ENCODE results near the gene LMNB1. TPM values are rescaled to one million over a fixed set of nuclear protein-coding genes. Genes with fewer than 3 reads are reported as not detected.

Gene LMNB1
- total and polyA plus RNA-seq, 2 of the 13 experiments (the other 11 are each of a cell fraction or from before 2014, with no cell fraction given), result 12.5 to 159 TPM

DNA sequence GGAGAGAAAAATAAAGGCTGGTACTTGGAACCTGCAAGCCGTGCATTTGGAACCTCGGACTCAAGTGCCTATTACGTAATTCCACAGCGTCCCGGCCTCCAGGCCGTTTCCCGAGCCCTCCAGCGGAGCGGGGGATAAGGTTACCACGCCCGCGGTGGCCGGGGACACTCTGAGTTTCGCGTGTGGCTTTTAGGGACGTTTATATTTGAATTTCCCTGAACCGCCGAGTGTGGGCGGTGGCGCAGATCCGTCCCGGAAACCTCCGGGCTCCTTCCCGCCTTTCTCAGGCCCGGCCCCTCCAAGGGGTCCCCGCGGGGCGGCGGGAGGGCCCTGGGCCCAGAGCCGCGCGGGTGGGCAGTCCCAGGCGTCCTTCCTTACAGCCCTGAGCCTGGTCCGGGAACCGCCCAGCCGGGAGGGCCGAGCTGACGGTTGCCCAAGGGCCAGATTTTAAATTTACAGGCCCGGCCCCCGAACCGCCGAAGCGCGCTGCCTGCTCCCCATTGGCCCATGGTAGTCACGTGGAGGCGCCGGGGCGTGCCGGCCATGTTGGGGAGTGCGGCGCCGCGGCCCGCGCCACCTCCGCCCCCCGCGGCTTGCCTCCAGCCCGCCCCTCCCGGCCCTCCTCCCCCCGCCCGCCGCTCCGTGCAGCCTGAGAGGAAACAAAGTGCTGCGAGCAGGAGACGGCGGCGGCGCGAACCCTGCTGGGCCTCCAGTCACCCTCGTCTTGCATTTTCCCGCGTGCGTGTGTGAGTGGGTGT is at the start of gene LMNB1 (continued):
- TF ChIP-seq SP5 (CRISPR knock-in tag; IDR thresholded peaks at IDR 0.05; ENCODE audit: borderline replicate concordance, low read depth), result peak; percentile 41; the same call in 1 of the 2 replicates
- TF ChIP-seq ZNF878 (CRISPR knock-in tag; IDR thresholded peaks at IDR 0.05), result no peak; the same call in 1 of the 2 replicates
- TF ChIP-seq, protein P1, sequence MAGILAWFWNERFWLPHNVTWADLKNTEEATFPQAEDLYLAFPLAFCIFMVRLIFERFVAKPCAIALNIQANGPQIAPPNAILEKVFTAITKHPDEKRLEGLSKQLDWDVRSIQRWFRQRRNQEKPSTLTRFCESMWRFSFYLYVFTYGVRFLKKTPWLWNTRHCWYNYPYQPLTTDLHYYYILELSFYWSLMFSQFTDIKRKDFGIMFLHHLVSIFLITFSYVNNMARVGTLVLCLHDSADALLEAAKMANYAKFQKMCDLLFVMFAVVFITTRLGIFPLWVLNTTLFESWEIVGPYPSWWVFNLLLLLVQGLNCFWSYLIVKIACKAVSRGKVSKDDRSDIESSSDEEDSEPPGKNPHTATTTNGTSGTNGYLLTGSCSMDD (CRISPR knock-in tag; IDR thresholded peaks at IDR 0.05), result no peak
- TF ChIP-seq ZNF672 (CRISPR knock-in tag; IDR thresholded peaks at IDR 0.05), result no peak
- peak; percentile 63; the same call in 1 of the 2 replicates for TF ChIP-seq ZNF124 (CRISPR knock-in tag; IDR thresholded peaks at IDR 0.05)
- no peak for TF ChIP-seq ZNF296 (CRISPR knock-in tag; conservative IDR thresholded peaks at IDR 0.05)
- TF ChIP-seq MYNN (CRISPR knock-in tag; IDR thresholded peaks at IDR 0.05; ENCODE audit: low read depth), result no peak
- no peak for TF ChIP-seq ZNF670 (CRISPR knock-in tag; IDR thresholded peaks at IDR 0.05; ENCODE audit: borderline replicate concordance)
- TF ChIP-seq ZNF543 (CRISPR knock-in tag; IDR thresholded peaks at IDR 0.05), result no peak
- no peak for TF ChIP-seq RFX1 (IDR thresholded peaks at IDR 0.05)
- TF ChIP-seq, protein P2, sequence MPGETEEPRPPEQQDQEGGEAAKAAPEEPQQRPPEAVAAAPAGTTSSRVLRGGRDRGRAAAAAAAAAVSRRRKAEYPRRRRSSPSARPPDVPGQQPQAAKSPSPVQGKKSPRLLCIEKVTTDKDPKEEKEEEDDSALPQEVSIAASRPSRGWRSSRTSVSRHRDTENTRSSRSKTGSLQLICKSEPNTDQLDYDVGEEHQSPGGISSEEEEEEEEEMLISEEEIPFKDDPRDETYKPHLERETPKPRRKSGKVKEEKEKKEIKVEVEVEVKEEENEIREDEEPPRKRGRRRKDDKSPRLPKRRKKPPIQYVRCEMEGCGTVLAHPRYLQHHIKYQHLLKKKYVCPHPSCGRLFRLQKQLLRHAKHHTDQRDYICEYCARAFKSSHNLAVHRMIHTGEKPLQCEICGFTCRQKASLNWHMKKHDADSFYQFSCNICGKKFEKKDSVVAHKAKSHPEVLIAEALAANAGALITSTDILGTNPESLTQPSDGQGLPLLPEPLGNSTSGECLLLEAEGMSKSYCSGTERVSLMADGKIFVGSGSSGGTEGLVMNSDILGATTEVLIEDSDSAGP (CRISPR knock-in tag; IDR thresholded peaks at IDR 0.05; ENCODE audit: borderline replicate concordance), result peak; percentile 42; the same call in 1 of the 2 replicates
- TF ChIP-seq ZBTB20 (CRISPR knock-in tag; IDR thresholded peaks at IDR 0.05; ENCODE audit: borderline replicate concordance, low read depth), result no peak
- TF ChIP-seq ZNF549 (CRISPR knock-in tag; IDR thresholded peaks at IDR 0.05), result no peak
- TF ChIP-seq, protein P3, sequence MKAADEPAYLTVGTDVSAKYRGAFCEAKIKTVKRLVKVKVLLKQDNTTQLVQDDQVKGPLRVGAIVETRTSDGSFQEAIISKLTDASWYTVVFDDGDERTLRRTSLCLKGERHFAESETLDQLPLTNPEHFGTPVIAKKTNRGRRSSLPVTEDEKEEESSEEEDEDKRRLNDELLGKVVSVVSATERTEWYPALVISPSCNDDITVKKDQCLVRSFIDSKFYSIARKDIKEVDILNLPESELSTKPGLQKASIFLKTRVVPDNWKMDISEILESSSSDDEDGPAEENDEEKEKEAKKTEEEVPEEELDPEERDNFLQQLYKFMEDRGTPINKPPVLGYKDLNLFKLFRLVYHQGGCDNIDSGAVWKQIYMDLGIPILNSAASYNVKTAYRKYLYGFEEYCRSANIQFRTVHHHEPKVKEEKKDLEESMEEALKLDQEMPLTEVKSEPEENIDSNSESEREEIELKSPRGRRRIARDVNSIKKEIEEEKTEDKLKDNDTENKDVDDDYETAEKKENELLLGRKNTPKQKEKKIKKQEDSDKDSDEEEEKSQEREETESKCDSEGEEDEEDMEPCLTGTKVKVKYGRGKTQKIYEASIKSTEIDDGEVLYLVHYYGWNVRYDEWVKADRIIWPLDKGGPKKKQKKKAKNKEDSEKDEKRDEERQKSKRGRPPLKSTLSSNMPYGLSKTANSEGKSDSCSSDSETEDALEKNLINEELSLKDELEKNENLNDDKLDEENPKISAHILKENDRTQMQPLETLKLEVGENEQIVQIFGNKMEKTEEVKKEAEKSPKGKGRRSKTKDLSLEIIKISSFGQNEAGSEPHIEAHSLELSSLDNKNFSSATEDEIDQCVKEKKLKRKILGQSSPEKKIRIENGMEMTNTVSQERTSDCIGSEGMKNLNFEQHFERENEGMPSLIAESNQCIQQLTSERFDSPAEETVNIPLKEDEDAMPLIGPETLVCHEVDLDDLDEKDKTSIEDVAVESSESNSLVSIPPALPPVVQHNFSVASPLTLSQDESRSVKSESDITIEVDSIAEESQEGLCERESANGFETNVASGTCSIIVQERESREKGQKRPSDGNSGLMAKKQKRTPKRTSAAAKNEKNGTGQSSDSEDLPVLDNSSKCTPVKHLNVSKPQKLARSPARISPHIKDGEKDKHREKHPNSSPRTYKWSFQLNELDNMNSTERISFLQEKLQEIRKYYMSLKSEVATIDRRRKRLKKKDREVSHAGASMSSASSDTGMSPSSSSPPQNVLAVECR (CRISPR knock-in tag; IDR thresholded peaks at IDR 0.05; ENCODE audit: borderline replicate concordance), result peak; percentile 59
- TF ChIP-seq POLR2A (IDR thresholded peaks at IDR 0.05; ENCODE audit: insufficient read depth in 1 of 2, low read depth in 2 of 2, low read length in 2 of 2), result peak; percentile 60 to 78
- peak; percentile 54; the same call in 1 of the 2 replicates for TF ChIP-seq HNF4G (IDR thresholded peaks at IDR 0.05; ENCODE audit: borderline replicate concordance, low read depth, low read length)
- TF ChIP-seq HNF4G (CRISPR knock-in tag; IDR thresholded peaks at IDR 0.05; ENCODE audit: borderline replicate concordance, low read depth), result peak; percentile 52; the same call in 1 of the 2 replicates
- TF ChIP-seq ZNF20 (CRISPR knock-in tag; IDR thresholded peaks at IDR 0.05), result 0 out of 2 replicates have a peak, but pooled peaks have one; percentile 84
- TF ChIP-seq, protein P4, sequence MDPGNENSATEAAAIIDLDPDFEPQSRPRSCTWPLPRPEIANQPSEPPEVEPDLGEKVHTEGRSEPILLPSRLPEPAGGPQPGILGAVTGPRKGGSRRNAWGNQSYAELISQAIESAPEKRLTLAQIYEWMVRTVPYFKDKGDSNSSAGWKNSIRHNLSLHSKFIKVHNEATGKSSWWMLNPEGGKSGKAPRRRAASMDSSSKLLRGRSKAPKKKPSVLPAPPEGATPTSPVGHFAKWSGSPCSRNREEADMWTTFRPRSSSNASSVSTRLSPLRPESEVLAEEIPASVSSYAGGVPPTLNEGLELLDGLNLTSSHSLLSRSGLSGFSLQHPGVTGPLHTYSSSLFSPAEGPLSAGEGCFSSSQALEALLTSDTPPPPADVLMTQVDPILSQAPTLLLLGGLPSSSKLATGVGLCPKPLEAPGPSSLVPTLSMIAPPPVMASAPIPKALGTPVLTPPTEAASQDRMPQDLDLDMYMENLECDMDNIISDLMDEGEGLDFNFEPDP (CRISPR knock-in tag; conservative IDR thresholded peaks at IDR 0.05), result no peak
- no peak for TF ChIP-seq ZNF790 (CRISPR knock-in tag; IDR thresholded peaks at IDR 0.05; ENCODE audit: borderline replicate concordance)
